ENCODE results near the gene HDLBP.
"Not testable (repeated sequence)": the region's sequence is repeated elsewhere in the genome, so short reads cannot be mapped to it uniquely, and the experiment has no call there.

HDLBP gene

GRCh38 chr2:241304039-241304670, 11.3 kb downstream of the HDLBP start:
- in situ Hi-C loops (cut with MboI; ENCODE audit: low sequenced_read_pairs) = no loop called here

DNA sequence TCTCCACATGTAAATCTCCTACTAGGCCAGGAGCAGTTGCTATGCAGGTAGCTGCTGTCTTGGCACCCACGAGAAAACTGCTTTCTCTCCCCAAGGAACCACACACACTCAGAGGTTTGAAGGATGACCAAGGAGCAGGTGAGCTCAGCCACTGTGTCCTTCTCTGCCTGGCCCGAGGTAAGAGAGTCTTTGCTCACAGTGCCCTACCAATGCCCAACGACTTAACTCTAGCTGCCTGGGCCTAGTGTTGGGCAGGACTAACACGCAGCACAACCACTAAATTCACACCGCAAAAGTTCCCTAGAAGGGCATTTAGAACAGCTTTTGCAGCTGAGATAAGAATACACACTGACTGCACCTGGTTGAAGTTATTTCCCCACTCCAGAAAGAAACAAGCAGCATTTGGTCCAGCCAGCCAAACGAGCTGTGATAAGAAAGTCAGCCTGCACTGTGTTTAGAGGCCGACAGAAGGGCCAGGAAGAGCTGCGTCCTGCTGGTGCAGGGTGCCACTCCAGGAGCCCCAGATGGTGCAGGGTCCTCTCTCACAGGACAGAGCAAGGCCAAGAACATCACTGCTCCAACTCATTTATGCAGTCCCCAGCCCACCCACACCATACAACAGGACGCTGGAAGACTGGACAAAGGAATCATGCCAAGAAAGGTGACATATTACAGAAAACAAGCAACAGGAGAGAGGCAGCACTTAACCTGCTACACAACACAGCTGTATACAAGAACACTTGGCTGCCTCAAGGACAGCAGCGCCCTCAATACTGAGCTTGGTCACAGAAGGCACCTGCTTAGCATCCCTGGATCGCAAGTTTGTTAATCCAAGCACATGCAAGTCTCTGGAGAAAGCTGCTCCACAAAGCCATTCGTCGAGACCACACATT, 12.5 kb downstream of the HDLBP start:
- in situ Hi-C loops (cut with MboI; ENCODE audit: low sequenced_read_pairs) = no loop called here

GRCh38 chr2:241302083-241302482, 13.4 kb downstream of the HDLBP start:
- in situ Hi-C loops (cut with MboI; ENCODE audit: low sequenced_read_pairs) = no loop called here

DNA sequence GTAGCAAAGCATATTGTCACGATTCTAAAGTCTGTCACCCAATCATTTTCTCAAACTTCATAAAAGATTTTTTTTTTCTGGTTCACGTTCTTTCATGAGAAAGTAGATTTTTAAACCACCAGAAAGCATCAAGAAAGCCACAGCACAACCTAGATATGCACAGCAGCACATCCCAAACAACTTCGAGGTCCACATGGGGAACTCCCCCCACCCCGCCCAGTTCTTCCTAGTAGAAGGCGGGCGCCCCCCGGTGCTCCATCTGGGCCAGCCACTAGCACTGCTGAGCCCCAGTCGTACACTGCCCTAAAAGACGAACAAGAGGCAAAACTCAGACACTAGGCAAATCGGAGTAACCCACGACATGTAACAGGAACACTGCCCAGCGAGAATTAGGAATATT, 15.5 kb downstream of the HDLBP start:
- in situ Hi-C loops (cut with MboI; ENCODE audit: low sequenced_read_pairs) = no loop called here

DNA sequence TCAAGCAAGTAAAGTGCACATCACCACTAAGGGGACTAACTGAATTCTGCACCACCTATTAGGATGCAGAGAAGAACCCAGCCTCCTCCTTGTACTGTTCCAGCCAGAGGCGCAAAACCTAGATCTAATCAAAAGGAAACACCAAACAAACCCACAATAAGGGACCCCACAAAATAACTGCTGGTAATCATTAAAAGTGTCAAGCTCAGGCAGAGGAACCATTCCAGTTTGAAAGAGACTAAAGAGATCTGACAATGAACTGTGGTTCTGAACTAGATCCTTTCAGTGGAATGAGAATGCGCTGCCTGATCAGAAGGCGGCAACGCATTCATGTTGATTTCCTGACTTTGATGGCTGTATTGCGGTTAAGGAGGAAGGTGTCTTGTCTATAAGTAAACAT, 16.8 kb downstream of the HDLBP start:
- in situ Hi-C loops (cut with MboI; ENCODE audit: low sequenced_read_pairs) = no loop called here

GRCh38 chr2:241296767-241297166, 18.7 kb downstream of the HDLBP start:
- in situ Hi-C loops (cut with MboI; ENCODE audit: low sequenced_read_pairs) = no loop called here

- in situ Hi-C loops (cut with MboI; ENCODE audit: low sequenced_read_pairs) = no loop called here
These were observed 20.0 kb downstream of the HDLBP start for GRCh38 chr2:241295326-241296095.

DNA sequence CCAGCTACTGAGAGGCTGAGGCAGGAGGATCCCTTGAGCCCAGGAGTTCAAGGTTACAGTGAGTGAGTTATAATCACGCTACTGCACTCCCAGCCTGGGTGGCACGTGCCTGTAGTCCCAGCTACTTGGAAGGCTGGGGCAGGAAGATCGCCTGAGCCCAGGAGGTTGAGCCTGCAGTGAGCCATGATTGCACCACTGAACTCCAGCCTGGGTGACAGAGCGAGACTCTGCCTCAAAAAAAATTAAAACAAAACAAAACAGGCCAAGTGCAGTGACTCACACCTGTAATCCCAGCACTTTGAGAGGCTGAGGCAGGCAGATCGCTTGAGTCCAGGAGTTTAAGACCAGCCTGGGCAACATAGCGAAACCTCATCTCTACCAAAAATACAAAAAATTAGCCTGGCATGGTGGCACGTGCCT, 22.1 kb downstream of the HDLBP start:
- in situ Hi-C loops (cut with MboI; ENCODE audit: low sequenced_read_pairs) = not testable (repeated sequence)

DNA sequence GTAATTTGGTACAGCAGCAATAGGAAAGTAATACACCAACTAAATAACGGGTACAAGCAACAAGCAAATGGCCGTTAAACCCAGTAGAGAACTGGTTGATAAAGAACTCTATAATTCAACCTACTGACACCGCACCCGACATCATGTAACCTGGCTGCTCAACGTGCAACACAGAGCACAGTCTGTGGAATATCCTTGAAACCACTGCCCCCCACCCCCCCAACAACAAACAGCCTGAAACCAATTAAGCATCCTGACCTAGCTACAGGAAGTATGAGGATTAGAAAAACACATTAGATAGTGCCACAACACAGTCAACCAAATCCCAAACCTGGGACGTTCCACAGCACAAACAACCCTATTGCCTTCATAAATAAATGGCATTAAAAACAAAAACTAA, 23.5 kb downstream of the HDLBP start:
- in situ Hi-C loops (cut with MboI; ENCODE audit: low sequenced_read_pairs) = no loop called here

- in situ Hi-C loops (cut with MboI; ENCODE audit: low sequenced_read_pairs) = no loop called here
These were observed 24.3 kb downstream of the HDLBP start for GRCh38 chr2:241291153-241291552.

DNA sequence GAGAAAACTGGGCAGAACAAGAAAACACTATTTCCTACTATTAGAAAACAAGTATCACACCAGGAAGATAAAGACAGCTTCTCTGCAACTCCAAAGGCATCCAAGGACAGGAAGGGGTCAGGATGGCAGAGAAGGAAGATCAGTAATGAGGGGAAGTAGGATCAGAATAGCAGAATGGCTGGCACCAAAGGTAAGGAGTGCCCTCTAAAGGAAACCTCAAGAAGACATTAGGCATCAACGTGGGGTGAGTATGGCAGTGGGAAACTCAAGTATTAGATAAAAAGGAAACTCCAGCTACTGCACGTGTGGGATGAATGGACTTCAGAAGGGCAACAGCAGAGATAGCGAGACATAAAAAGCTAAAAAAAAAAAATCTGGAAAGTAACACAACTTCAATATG, 25.9 kb downstream of the HDLBP start:
- in situ Hi-C loops (cut with MboI; ENCODE audit: low sequenced_read_pairs) = no loop called here

DNA sequence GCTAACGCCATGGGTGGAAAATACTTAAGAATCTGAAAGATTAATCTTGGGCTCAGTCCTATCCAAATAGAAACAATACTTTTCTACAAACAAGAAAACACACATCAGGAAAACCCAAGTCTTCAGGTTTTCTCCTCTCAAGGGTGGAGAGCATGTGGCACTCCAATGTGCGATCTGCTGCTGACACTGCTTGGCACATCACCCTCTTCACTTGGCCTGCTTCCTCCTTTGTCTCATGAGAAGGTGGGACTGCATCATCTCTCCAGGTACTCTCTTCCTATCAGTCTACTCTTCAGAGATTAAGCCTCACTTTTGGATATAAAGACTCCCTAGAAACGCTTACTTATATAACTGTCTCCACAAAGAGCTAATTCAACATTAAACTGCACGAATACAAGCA, 26.4 kb downstream of the HDLBP start:
- in situ Hi-C loops (cut with MboI; ENCODE audit: low sequenced_read_pairs) = no loop called here

DNA sequence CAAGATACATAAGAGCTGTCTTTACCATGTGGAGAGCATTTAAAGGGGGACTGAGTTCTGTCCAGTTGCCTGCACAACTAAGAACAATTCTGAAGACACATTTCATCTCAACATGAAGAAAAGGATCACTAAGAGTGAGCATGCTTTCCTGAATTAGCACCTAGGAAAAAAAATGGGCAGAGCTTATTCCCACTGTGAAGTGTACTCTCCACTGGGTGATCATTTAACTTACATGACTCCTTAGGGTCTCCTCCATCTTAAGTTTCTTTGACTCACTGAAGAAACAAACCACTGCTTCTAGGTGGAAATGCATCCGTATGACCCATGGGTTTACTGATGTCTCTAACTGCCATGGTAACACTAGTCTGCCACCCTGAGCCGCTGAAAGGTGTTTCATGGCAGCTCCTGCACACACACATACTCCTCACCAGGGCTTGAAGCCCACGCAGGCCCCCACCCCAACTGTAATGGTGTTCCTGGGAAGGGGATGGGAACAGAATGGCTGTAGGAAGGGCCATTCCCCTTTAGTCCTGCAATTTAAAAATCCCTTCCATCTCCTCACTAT, 27.1 kb downstream of the HDLBP start:
- in situ Hi-C loops (cut with MboI; ENCODE audit: low sequenced_read_pairs) = no loop called here

GRCh38 chr2:241286348-241287090, 29.0 kb downstream of the HDLBP start:
- in situ Hi-C loops (cut with MboI; ENCODE audit: low sequenced_read_pairs) = no loop called here

DNA sequence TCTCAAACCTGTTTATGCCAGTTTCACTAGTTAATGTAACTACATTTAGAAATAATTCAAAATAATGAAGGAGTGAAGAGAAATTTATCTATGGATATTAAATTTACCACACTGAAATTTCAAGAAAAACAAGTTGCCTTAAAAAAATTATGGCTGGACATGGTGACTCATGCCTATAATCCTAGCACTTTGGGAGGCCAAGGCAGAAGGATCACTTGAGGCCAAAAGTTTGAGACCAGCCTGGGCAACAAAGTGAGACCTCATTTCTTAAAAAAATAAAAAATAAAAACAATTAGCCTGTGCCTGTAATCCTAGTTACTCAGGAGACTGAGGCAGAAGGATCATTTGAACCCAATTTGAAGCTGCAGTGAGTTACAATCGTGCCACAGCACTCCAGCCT, 29.9 kb downstream of the HDLBP start:
- in situ Hi-C loops (cut with MboI; ENCODE audit: low sequenced_read_pairs) = no loop called here

- in situ Hi-C loops (cut with MboI; ENCODE audit: low sequenced_read_pairs) = no loop called here
These were observed 32.9 kb downstream of the HDLBP start for GRCh38 chr2:241282555-241282954.

DNA sequence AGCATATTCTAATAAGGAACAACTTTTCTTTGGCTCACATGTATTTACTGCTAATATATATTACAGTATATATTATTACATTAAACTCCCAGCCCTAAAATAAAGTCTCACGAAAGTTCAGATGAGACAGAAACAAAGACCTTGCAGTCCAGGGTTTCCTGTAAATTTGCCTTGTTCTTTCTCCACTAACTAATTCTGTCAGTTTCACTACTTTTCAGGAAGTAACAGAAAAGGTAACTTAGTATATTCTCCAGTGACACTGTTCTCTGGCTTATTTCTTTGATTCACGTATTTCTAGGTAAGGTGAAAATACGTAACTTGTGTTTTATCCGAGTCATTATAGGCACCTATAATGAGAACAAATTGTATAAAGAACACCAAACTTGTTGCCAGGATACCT, 35.2 kb downstream of the HDLBP start:
- in situ Hi-C loops (cut with MboI; ENCODE audit: low sequenced_read_pairs) = no loop called here

GRCh38 chr2:241279828-241280227, 35.6 kb downstream of the HDLBP start:
- in situ Hi-C loops (cut with MboI; ENCODE audit: low sequenced_read_pairs) = no loop called here

DNA sequence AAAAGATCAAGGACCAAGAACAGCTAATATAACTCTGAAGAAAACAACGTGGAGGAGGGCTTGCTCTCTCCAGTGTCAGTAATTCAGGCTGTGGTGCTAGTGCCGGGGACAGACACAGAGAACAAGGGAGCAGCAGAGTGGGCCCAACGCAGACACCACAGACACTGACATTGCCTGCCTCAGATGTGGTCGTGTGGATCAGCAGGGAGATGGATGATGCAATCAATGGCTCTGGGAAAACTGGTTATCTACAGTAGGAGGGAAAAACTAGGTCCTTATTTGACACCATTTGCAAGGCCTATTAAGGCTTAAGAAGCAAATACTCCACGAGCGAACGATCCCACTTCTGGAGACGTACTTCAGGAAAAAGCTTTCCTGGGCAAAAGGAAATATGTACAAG, 36.1 kb downstream of the HDLBP start:
- in situ Hi-C loops (cut with MboI; ENCODE audit: low sequenced_read_pairs) = no loop called here

GRCh38 chr2:241278306-241278705, 37.2 kb downstream of the HDLBP start:
- in situ Hi-C loops (cut with MboI; ENCODE audit: low sequenced_read_pairs) = not testable (repeated sequence)

DNA sequence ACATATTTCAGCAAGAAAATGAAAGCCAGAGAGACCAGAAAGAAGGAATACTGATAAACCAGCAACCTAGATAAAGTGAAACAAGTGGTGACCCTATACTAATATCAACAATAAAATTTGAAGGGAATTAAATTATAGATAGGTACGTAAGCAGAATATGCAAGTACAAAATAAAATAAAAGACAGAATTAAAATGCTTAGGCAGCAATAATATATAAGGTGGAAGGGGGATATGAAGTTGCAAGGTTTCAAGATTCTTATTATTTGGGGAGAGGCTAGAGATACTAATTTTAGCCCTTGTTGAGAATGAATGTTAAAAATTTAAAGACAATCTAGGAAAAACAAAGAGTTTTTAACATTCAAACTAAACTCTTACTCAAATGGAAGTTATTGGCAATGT, 39.6 kb downstream of the HDLBP start:
- in situ Hi-C loops (cut with MboI; ENCODE audit: low sequenced_read_pairs) = no loop called here

Measured in HL-60/S4 (cell line).